ENCODE results near the gene BRCA2. TPM values are rescaled to one million over a fixed set of nuclear protein-coding genes. Genes with fewer than 3 reads are reported as not detected.

Gene BRCA2
- total RNA-seq, 4 donors from 2014 or later = 0.19 to 1.0 (median 0.72) TPM

- Histone ChIP-seq H3K36me3 (peaks cover 0 to 31% of the 10 kb centered on the region in 2 donors), H3K9me3 (no peaks in the 10 kb centered on the region), H3K4me3 (peak overlapping the region in 1 of 2 donors; percentile 30), H3K4me1 (peaks cover 0 to 18% (median 0%) of the 10 kb centered on the region in 3 donors), H3K27ac (peak overlapping the region in 3 of 4 donors; percentile 55 to 72 (median 66)), H3K27me3 (no peaks in the 10 kb centered on the region)
- peak; percentile 89 for ATAC-seq
- TF ChIP-seq CTCF (IDR thresholded peaks at IDR 0.05) (no peak), POLR2A (IDR thresholded peaks at IDR 0.05) (no peak), EP300 (IDR thresholded peaks at IDR 0.05) (no peak), POLR2AphosphoS5 (IDR thresholded peaks at IDR 0.05) (no peak)
- WGBS, 2 donors (ENCODE audit: low coverage in 1 of 2) = 27 to 50% methylated on average over 9 to 19 of the region's 27 CpGs
Observed at GRCh38 chr13:32409561-32410421, 94.5 kb downstream of the BRCA2 start.

- no peaks in the 10 kb centered on the region for H3K9me3 ChIP-seq
- H3K36me3 ChIP-seq = no peaks in the 10 kb centered on the region
- no peak overlapping the region for H3K27ac ChIP-seq
- no peak for ATAC-seq
- no peak overlapping the region for H3K4me3 ChIP-seq
- 94 to 100% methylated on average over 3 of the region's 3 CpGs for WGBS, 2 donors (ENCODE audit: low coverage in 1 of 2)
- no peaks in the 10 kb centered on the region for H3K27me3 ChIP-seq
- no peak for TF ChIP-seq CTCF (IDR thresholded peaks at IDR 0.05)
- TF ChIP-seq EP300 (IDR thresholded peaks at IDR 0.05) = no peak
- TF ChIP-seq POLR2AphosphoS5 (IDR thresholded peaks at IDR 0.05) = no peak
- no peak for TF ChIP-seq POLR2A (IDR thresholded peaks at IDR 0.05)
- peaks cover 0 to 18% (median 0%) of the 10 kb centered on the region in 3 donors for H3K4me1 ChIP-seq
Observed at GRCh38 chr13:32413284-32413683, 98.0 kb downstream of the BRCA2 start.

- Histone ChIP-seq H3K4me3 (no peak overlapping the region), H3K36me3 (peaks cover 0 to 2% of the 10 kb centered on the region in 2 donors), H3K27me3 (no peaks in the 10 kb centered on the region), H3K4me1 (peaks cover 0 to 9% (median 0%) of the 10 kb centered on the region in 3 donors), H3K9me3 (no peaks in the 10 kb centered on the region), H3K27ac (no peak overlapping the region)
- no peak for ATAC-seq
- WGBS, 2 donors (ENCODE audit: low coverage in 1 of 2) = 66 to 89% methylated on average over 2 of the region's 2 CpGs
- no peak for TF ChIP-seq POLR2A (IDR thresholded peaks at IDR 0.05)
- TF ChIP-seq CTCF (IDR thresholded peaks at IDR 0.05) = no peak
Observed at GRCh38 chr13:32414580-32414979, 99.3 kb downstream of the BRCA2 start.

GRCh38 chr13:32415019-32415418, 99.7 kb downstream of the BRCA2 start:
- no peak overlapping the region for H3K4me3 ChIP-seq
- TF ChIP-seq CTCF (IDR thresholded peaks at IDR 0.05) (no peak), POLR2AphosphoS5 (IDR thresholded peaks at IDR 0.05) (no peak), POLR2A (IDR thresholded peaks at IDR 0.05) (no peak), EP300 (IDR thresholded peaks at IDR 0.05) (no peak)
- peaks cover 0 to 6% of the 10 kb centered on the region in 2 donors for H3K36me3 ChIP-seq
- no peaks in the 10 kb centered on the region for H3K9me3 ChIP-seq
- H3K27me3 ChIP-seq = no peaks in the 10 kb centered on the region
- H3K27ac ChIP-seq = no peak overlapping the region
- ATAC-seq = no peak
- H3K4me1 ChIP-seq = peaks cover 0 to 5% (median 0%) of the 10 kb centered on the region in 3 donors

GRCh38 chr13:32417995-32418394, 102.7 kb downstream of the BRCA2 start:
- no peak overlapping the region for H3K27ac ChIP-seq
- peaks cover 0 to 16% of the 10 kb centered on the region in 2 donors for H3K36me3 ChIP-seq
- TF ChIP-seq EP300 (IDR thresholded peaks at IDR 0.05) (no peak), POLR2AphosphoS5 (IDR thresholded peaks at IDR 0.05) (no peak), CTCF (IDR thresholded peaks at IDR 0.05) (no peak), POLR2A (IDR thresholded peaks at IDR 0.05) (no peak)
- H3K4me3 ChIP-seq = no peak overlapping the region
- H3K4me1 ChIP-seq = no peaks in the 10 kb centered on the region
- no peak for ATAC-seq
- 100% methylated on average over 1 of the region's 1 CpG for WGBS, 2 donors (ENCODE audit: low coverage in 1 of 2)
- no peaks in the 10 kb centered on the region for H3K9me3 ChIP-seq
- no peaks in the 10 kb centered on the region for H3K27me3 ChIP-seq

All from gastroesophageal sphincter (tissue), 4 donors.